Measurements from ENCODE around the gene C14orf180. TPM values are rescaled to one million over a fixed set of nuclear protein-coding genes. Genes with fewer than 3 reads are reported as not detected.

Gene C14orf180
- total RNA-seq, 1 donor from 2014 or later, result not detected

DNA sequence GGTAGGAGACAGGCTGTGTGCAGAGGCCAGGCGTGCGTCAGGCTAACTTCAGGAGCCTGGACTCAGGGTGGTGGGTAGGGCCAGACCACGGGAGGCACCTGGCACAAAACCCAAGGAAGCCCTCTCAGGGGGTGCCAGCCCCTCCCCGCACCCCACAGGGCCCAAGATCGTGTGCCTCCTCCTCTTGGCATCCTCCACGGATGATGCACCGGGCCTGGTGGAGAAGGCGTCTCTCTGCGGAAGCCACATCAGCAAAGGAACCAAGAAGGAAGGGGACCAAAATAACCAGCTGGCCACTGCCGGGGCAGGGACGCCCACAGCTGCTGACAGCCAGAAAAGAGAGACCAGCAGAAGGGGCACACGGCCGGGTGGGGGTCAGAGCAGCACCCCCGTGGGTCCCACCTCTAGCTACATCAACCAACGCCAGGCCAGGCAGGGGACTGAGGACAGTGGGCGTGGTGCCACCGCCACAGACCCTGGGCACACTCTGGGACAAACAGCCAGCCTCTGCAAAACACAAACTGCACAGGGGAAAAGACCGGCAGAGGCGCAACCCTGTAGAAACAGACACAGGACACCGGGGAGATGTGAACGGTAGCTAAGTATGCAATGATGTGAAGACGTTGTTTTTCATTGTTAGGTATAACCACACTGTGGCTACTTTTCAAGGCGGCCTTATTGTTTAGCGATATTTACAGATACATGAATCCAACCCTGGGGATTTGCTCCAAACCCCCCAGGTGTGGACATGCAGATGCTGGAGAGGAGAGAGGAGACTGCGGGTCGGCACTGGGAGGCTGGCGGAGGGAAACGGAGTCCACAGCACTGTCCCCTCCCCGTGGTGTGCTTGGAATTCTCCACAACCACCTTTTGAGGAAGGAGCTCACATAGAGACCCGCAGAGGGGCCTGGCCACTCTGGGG lies 26.1 kb upstream of the C14orf180 start:
- Mint-ChIP-seq H3K36me3 (ENCODE audit: low read depth, unreplicated experiment) (no peaks in the 10 kb centered on the region), H3K4me3 (ENCODE audit: unreplicated experiment) (no peak overlapping the region), H3K27me3 (ENCODE audit: low read depth, unreplicated experiment) (peaks cover 31% of the 10 kb centered on the region), H3K27ac (ENCODE audit: unreplicated experiment) (no peak overlapping the region), H3K9me3 (ENCODE audit: unreplicated experiment) (no peaks in the 10 kb centered on the region), H3K4me1 (ENCODE audit: low read depth, unreplicated experiment) (no peaks in the 10 kb centered on the region)
- Histone ChIP-seq H3K4me3 (ENCODE audit: insufficient read depth, low read depth, low read length) (no peak overlapping the region), H3K27ac (ENCODE audit: low read depth, low read length) (no peak overlapping the region), H3K9me3 (ENCODE audit: insufficient read depth, low read depth, low read length) (no peaks in the 10 kb centered on the region), H3K4me1 (ENCODE audit: insufficient read depth, low read length) (no peaks in the 10 kb centered on the region), H3K4me2 (ENCODE audit: low read length) (no peak overlapping the region), H3K27me3 (ENCODE audit: insufficient read depth, low read length) (no peaks in the 10 kb centered on the region), H4K20me1 (ENCODE audit: insufficient read depth, low read length) (no peaks in the 10 kb centered on the region), H2AFZ (ENCODE audit: low read depth, low read length) (no peak overlapping the region), H3K36me3 (ENCODE audit: insufficient read depth, low read length) (no peaks in the 10 kb centered on the region), H3K79me2 (ENCODE audit: insufficient read depth, low read length) (no peaks in the 10 kb centered on the region), H3K9ac (ENCODE audit: low read length) (no peak overlapping the region)
- DNase-seq (ENCODE audit: low read depth) (no peak), FAIRE-seq (no peak)
- no peak for TF ChIP-seq EZH2 (IDR thresholded peaks at IDR 0.05; ENCODE audit: insufficient read depth, low read length)
- TF ChIP-seq, protein P1, sequence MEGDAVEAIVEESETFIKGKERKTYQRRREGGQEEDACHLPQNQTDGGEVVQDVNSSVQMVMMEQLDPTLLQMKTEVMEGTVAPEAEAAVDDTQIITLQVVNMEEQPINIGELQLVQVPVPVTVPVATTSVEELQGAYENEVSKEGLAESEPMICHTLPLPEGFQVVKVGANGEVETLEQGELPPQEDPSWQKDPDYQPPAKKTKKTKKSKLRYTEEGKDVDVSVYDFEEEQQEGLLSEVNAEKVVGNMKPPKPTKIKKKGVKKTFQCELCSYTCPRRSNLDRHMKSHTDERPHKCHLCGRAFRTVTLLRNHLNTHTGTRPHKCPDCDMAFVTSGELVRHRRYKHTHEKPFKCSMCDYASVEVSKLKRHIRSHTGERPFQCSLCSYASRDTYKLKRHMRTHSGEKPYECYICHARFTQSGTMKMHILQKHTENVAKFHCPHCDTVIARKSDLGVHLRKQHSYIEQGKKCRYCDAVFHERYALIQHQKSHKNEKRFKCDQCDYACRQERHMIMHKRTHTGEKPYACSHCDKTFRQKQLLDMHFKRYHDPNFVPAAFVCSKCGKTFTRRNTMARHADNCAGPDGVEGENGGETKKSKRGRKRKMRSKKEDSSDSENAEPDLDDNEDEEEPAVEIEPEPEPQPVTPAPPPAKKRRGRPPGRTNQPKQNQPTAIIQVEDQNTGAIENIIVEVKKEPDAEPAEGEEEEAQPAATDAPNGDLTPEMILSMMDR (IDR thresholded peaks at IDR 0.05; ENCODE audit: insufficient read depth, low read depth, low read length), result no peak

- Mint-ChIP-seq H3K4me1 (ENCODE audit: low read depth, unreplicated experiment) (no peaks in the 10 kb centered on the region), H3K4me3 (ENCODE audit: unreplicated experiment) (no peak overlapping the region), H3K36me3 (ENCODE audit: low read depth, unreplicated experiment) (no peaks in the 10 kb centered on the region), H3K9me3 (ENCODE audit: unreplicated experiment) (no peaks in the 10 kb centered on the region), H3K27ac (ENCODE audit: unreplicated experiment) (no peak overlapping the region), H3K27me3 (ENCODE audit: low read depth, unreplicated experiment) (peaks cover 35% of the 10 kb centered on the region)
- no peak overlapping the region for H3K9ac ChIP-seq (ENCODE audit: low read length)
- no peaks in the 10 kb centered on the region for H3K9me3 ChIP-seq (ENCODE audit: insufficient read depth, low read depth, low read length)
- H4K20me1 ChIP-seq (ENCODE audit: insufficient read depth, low read length), result no peaks in the 10 kb centered on the region
- H2AFZ ChIP-seq (ENCODE audit: low read depth, low read length), result no peak overlapping the region
- no peak for TF ChIP-seq EZH2 (IDR thresholded peaks at IDR 0.05; ENCODE audit: insufficient read depth, low read length)
- TF ChIP-seq, protein P1 (IDR thresholded peaks at IDR 0.05; ENCODE audit: insufficient read depth, low read depth, low read length), result no peak
- DNase-seq (ENCODE audit: low read depth) (no peak), FAIRE-seq (no peak)
- H3K27ac ChIP-seq (ENCODE audit: low read depth, low read length), result no peak overlapping the region
- H3K27me3 ChIP-seq (ENCODE audit: insufficient read depth, low read length), result no peaks in the 10 kb centered on the region
- H3K79me2 ChIP-seq (ENCODE audit: insufficient read depth, low read length), result no peaks in the 10 kb centered on the region
- H3K4me1 ChIP-seq (ENCODE audit: insufficient read depth, low read length), result no peaks in the 10 kb centered on the region
- no peak overlapping the region for H3K4me2 ChIP-seq (ENCODE audit: low read length)
- H3K36me3 ChIP-seq (ENCODE audit: insufficient read depth, low read length), result no peaks in the 10 kb centered on the region
- H3K4me3 ChIP-seq (ENCODE audit: insufficient read depth, low read depth, low read length), result no peak overlapping the region
These were observed 25.4 kb upstream of the C14orf180 start for GRCh38 chr14:104554088-104554607.

Measured in astrocyte (in vitro differentiated cells and primary cell).